T1000 (cell line): Measurements from ENCODE around the gene UBE2Z.
"Not testable (repeated sequence)": the region's sequence is repeated elsewhere in the genome, so short reads cannot be mapped to it uniquely, and the experiment has no call there.

ENCODE experiments used
- DNase-seq: peaks from one replicate; lab custom pipeline; 2025; ENCODE audit warnings: mixed read lengths; lab: John Stamatoyannopoulos, UW

The UBE2Z gene

GRCh38 chr17:48904428-48904827, 3.8 kb upstream of the UBE2Z start:
- DNase-seq, result no peak

GRCh38 chr17:48905987-48906515, 2.2 kb upstream of the UBE2Z start:
- DNase-seq, result no peak

GRCh38 chr17:48907713-48908046, 527 bp upstream of the UBE2Z start:
- DNase-seq, result no peak

- peak; percentile 66 for DNase-seq
These were observed 717 bp downstream of the UBE2Z start for GRCh38 chr17:48908853-48909394.

- no peak for DNase-seq
These were observed 1.6 kb downstream of the UBE2Z start for GRCh38 chr17:48909783-48910182.

GRCh38 chr17:48910370-48910769, 2.2 kb downstream of the UBE2Z start:
- DNase-seq, result no peak

GRCh38 chr17:48912476-48912875, 4.3 kb downstream of the UBE2Z start:
- no peak for DNase-seq

- DNase-seq, result peak; percentile 45
These were observed 7.5 kb downstream of the UBE2Z start for GRCh38 chr17:48915459-48916282.

GRCh38 chr17:48925251-48925990, 17.2 kb downstream of the UBE2Z start:
- no peak for DNase-seq

GRCh38 chr17:48925991-48926342, 17.8 kb downstream of the UBE2Z start:
- DNase-seq, result no peak

- no peak for DNase-seq
These were observed 20.0 kb downstream of the UBE2Z start for GRCh38 chr17:48927978-48928745.

- no peak for DNase-seq
These were observed 20.9 kb downstream of the UBE2Z start for GRCh38 chr17:48928876-48929811.

GRCh38 chr17:48929812-48930165, 21.6 kb downstream of the UBE2Z start:
- DNase-seq, result no peak

GRCh38 chr17:48930435-48930873, 22.2 kb downstream of the UBE2Z start:
- DNase-seq, result no peak

- DNase-seq, result no peak
These were observed 24.8 kb downstream of the UBE2Z start for GRCh38 chr17:48933035-48933434.

GRCh38 chr17:48944515-48945260, 36.5 kb downstream of the UBE2Z start, which contains the start of gene SNF8:
SNF8 (minus strand) TSS chr17:48944842; CDS start chr17:48944734, 108 bp downstream.
- peak; percentile 75 for DNase-seq

- not testable (repeated sequence) for DNase-seq
These were observed 37.0 kb downstream of the UBE2Z start for GRCh38 chr17:48945261-48945651.

GRCh38 chr17:48951572-48951971, 43.4 kb downstream of the UBE2Z start:
- DNase-seq, result no peak

- no peak for DNase-seq
These were observed 44.7 kb downstream of the UBE2Z start for GRCh38 chr17:48952904-48953303.

GRCh38 chr17:48954300-48954755, 46.1 kb downstream of the UBE2Z start:
- no peak for DNase-seq
